ENCODE measurements around the gene PLXND1.
"Not testable (repeated sequence)": the region's sequence is repeated elsewhere in the genome, so short reads cannot be mapped to it uniquely, and the experiment has no call there.

The PLXND1 gene

DNA sequence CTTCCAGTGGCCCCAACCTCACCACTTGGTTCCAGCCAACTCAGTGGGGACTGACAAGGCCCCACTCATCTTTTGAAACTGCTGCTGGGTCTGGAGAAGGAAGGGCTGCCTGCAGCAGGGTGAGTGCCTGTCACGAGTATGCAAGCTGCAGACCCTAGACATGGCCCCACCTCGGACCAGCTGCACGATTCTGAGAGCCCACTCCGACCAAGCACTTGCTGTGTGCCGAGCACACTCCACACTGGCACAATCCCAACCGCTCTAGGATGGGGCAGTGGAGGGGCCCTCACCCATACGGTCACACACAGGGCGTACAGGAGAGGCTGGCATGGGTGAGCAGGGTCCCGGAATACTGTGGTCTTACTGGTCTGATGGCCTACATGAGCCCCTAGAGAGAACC is 8.0 kb upstream of the PLXND1 start:
- DNase-seq (ENCODE audit: low read depth, low spot score), result no peak

DNA sequence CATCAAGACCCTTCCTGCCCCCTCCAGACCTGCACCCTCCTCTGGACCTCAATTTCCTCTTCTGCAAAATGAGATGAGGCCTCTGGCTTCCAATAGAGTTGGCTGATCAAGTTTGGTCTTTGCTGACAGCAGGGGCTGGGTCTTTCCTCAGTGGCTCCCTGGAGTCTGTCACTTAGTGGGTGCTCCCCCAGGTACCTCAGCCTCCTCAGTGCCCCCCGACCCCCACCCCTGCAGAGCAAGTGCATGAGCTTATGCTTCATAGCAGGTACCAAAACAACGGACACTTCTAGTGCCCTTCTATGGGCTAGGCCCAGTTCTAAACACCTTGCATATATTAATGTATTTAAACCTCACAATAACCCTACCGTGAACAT is 6.9 kb upstream of the PLXND1 start:
- no peak for DNase-seq (ENCODE audit: low read depth, low spot score)

DNA sequence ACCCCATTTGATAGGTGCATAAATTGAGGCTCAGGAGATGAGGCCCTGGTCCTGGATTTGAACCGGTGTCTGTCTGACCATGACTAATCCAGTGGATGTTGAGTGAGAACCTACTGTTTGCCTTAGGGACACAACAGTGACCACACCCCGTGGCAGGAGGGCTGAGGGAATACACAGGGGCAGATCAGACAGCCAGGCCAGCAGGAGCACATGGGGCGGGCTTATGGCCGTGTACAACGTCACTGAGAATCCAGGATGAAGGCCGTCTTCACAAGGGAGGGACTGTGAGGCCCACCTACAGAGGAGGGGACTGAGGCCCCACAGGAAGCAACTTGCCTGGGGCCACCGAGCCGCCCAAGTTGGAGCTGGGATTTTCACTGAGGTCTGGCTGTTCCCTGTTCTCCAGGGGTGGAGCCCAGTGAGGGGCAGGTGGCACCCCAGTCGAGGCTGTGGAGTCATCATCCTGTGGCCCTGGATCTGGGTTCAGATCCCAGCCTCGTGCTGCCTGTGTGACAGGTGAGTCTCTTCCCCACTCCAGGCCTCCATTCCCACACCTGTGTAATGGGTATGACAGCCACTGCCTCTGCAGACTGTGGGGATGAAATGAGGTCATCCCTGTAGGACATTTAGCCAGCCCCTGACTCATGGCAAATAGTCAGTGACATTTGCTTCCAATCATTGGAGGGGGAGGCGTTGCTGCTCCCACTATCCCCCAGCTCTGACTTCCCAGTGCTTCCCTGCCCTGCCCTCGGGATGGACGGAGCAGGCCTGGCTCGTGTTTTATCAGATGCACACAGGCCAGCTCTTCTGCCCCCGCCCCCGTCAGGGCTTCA is 6.3 kb upstream of the PLXND1 start:
- no peak for DNase-seq (ENCODE audit: low read depth, low spot score)

DNA sequence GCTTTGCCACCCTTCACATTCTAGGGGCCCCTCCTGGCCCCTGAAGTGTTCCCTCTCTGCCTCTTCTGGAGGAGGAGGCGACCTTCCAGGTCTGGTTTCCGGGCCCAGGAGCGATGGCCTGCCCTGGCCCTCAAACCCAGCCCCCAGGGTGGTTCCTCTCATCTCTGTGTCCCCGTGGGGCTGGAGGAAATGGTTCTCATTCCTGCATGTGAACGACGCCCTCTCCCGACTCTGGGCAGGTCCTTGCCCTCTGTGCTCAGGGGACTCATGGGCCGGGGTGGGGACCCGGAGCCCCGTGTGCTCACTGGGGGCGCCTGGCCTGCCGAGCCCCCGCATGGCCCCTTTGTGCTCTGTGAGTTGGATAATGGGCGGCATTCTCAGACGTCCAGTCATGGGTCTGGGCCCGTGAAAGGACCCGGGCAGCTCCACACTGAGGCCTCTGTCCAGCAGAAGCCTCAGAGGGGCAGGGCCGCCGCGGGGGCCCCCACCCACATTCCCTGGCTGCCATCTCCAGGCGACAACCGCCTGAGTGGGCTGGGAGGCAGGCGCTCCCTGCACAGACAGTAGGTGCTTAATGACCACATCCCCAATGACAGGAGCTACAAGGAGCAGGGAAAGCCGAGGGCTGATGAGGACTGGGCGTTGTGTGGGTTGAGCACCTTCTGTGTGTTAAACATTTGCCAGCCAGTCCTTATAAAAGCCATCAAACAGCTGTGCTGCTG is 5.5 kb upstream of the PLXND1 start:
- DNase-seq (ENCODE audit: low read depth, low spot score), result no peak

DNA sequence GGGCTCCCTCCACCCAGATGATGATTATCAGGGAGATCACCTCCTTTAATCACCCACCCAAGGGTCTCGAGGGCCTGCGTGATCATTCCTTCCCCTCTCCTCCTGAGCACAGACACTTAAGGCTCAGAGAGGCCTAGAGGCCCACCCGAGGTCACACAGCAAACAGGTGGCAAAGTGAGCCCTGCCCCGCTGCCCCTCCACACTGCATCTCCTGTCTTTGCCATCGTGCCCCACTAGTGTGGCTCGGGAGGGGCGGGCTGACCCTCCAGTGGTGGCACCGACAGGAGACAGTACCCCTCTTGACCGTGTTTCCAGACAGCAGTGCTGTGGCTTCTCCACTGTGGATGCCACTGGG is 4.9 kb upstream of the PLXND1 start:
- DNase-seq (ENCODE audit: low read depth, low spot score), result no peak

DNA sequence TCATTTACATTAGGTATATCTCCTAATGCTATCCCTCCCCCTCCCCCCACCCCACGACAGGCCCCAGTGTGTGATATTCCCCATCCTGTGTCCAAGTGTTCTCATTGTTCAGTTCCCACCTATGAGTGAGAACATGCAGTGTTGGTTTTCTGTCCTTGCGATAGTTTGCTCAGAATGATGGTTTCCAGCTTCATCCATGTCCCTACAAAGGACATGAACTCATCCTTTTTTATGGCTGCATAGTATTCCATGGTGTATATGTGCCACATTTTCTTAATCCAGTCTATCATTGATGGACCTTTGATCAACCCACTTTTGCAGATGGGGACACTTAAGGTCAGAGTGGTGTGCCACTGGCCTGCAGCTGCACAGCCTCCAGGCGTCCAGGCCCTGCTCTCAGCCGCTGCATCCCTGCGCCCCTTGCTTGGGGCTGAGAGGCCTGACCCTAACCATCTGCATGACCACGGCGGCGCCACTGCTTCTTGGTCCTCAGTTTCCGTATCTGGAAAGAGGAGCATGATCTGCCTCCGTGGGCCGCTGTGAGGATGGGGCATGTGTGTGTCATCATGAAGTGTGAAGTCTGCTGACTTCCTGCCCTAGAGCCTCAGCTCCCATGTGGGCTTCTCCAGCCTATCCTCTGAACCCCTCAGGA is 4.4 kb upstream of the PLXND1 start:
- DNase-seq (ENCODE audit: low read depth, low spot score), result not testable (repeated sequence)

DNA sequence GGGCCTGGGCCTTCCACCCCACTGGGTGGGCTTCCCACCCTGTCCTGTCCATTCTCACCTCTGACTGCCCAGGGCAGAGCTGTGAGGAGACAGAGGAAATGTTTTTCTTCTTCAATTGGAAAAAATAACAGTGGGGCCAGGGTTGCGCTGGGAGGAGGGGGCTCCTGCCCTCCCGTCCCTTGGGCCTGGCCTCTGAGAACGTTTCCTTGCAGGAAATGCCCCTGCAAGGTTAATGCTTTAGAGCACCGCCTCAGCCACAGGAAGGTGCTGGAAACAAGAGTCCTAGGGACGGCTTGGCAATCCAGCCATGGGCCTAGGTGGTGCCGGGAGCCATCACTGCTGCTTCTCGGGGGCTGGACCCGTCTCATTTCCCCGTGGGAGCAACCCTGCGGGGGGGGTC is 3.8 kb upstream of the PLXND1 start:
- no peak for DNase-seq (ENCODE audit: low read depth, low spot score)

DNA sequence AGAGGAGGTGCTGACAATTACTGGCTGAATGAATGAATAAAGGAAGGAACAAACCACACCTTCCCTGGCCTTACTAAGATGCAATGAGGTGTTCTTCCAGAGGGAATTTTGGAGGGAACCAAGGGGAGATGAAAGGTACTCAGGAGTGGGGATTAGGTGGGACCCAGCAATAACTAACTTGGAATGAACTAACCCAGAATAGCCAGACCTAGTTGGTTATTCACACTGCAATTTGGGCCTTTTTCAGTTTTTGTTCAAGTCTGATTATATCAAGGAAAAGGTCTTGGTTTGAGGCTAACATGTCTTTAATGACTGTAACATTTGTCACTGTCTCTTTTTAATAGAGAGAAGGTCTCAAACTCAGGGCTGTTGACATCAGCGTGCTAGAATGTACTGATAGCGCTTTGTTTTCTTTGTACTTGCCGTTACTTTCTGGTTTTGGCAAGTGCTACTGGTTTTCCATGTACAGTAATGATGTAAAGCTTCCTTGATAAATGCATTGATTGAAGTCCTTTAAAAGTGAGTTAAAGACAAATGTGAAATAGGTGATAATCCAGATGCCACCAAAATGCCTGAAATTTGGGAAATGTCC is 3.2 kb upstream of the PLXND1 start:
- no peak for DNase-seq (ENCODE audit: low read depth, low spot score)

DNA sequence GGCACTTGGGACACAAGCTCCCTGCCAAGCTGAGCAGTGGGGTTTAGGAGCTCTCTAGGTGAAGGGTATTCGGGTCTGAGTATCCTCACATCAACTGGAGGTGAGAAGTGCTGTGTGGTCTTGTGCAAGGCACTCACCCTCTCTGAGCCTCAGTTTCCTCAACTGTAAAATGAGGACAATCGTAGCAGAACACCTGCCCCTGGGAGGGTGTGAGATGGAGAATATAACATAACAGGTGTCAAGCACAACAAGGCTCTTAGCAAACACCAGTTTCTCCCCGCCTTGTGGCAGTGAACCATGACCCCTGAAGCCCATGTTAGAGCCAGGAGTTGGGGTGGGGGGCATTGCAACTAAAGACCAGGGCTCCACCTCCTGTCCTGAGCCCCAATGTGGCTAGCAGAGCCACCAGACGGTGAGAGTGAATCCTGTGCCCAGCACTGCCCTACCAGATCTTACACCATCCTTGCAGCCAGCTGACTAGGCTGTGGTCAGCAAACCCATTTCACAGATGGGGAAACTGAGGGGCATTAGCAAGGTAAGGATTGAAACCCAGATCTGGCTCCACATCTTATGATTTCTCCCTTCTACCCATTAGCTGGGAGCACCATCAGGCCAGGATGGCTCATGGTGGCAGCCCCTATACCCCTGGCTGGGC is 2.6 kb upstream of the PLXND1 start:
- no peak for DNase-seq (ENCODE audit: low read depth, low spot score)

DNA sequence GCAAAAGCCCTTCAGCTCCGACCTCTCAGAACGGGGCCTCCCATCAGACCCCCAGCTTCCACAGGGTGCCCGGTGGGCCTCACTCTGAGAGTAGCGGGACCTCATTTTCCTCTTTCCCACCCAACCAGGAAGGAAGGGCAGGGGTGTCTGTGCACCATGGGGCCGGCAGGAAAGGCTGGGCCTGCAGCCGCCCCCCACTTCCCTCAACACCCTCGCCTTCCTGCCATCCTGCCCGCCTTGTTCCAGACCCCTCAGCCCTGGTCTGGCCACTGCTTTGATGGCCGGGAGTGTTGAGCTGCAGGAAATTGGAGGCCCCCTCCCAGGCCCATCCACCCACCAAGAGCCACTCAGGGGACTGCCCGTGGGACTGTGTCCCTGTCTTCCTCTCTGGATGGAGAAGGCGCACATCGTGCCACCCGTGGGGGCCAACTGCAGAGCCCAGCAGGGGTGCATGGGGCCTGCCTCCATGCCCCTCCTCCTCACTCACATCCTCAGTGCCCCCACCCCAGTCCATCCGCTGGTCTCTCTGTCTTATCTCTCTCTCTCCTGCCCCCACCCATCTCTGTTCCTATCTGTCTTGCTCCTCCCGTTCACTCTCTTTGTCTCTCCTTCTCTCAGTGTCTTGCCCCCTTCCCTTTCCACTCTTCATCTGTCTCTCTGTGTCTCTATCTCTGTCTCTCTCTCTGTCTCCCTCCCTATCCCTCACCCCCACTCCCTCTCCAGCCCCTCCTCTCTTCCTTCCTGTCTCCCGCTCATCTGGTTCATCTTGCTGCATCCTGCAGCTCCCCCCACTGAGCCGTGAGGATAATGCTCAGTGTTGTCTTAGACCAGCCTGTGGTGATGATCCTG is 1.8 kb upstream of the PLXND1 start:
- DNase-seq (ENCODE audit: low read depth, low spot score), result no peak

DNA sequence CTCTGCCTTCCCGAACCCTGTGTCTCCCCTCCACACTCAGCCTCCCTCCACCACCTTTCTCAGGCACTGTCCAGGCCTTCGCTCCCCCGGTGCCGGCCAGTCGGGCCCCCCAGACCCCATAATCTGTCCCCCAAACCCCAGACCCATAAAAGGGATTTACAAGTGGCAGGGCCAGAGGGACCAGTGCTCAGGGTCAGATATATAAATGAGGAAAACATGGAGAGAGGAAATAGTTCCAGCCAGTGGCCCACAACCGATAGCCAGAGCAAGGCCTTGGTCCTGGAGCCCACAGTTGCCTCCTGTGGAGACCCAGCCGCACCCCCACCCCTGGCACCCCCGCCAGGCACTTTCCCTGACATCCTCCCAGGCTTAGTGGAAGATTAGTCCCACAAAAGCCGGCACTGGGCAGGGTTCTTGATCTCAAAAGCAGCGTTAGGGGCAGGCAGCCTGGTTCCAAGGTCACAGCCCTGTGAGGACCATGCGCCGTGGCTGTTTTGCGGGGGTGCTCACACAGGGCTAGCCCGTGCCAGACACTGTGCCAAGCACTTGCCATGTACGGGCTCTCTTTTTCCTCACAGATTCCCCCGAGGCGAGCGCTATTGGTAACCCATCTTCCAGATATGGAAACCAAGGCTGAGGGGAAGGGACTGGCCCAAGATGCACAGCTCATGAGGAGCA is 1.1 kb upstream of the PLXND1 start:
- no peak for DNase-seq (ENCODE audit: low read depth, low spot score)

DNA sequence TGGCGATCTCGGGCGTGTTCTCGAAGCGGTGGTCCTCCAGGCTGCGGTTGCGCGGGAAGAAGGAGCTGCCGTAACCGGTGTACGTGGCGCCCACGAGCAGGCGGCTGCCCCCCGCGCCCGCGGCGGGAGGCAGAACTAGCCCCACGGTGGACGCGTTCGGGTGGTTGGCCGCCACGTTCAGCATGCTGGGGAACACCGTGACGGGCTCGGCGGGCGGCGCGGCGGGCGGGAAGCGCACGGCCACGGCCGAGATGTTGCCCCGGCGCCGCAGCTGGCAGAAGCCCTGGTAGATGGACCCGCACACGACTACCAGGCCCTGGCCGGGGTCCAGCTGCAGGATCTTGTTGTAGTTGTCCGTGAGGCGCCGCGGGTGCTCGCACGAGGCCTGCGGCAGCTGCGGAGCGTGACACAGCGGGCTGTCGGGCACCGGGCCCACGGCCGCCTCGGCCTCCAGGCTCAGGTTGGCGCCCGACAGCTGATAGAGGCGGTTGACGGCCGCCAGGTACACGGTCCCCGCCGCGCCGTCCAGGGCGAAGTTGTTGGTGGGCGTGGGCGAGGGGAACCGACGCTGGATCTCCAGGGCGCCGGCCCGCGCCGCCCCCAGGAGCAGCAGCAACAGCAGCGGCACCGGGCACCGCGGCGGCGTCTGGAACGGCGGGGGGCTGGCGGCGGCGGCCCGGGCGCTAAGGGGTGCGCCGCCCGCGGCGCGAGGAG is 397 bp downstream of the PLXND1 start:
- no peak for DNase-seq (ENCODE audit: low read depth, low spot score)

DNA sequence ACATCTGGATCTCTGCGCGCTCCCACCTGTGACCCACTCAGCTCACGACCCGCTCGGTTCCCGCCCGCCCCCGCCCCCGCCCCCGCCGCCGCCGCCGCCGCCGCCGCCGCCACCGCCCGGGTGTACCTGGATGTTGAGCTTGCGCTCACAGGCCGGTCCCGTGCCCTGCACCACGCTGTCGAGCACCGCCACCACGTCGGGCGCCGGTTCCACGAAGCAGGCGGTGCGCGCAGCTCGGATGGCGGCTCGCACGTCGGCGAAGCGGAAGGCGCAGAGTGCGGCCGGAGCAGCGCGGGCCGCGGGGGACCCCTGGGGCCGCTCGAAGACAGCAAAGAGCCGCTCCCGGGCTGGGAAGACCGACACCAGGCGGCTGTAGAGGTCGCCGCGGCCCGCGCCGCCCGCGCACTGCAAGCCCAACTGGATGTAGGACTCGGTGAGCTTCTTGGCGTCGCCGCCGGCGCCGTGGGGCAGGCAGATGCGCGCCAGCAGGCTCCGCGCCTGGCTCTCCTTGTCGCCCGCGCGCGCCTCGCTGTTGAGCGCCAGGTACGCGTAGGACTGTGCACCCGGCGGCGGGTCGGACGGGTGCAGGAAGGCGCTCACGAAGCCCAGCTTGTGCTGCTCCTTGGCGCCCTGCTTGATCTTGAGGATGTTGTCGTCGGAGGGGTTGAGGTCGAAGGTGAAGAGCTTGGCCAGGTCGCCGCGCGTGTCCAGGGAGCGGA is 1.1 kb downstream of the PLXND1 start:
- no peak for DNase-seq (ENCODE audit: low read depth, low spot score)

DNA sequence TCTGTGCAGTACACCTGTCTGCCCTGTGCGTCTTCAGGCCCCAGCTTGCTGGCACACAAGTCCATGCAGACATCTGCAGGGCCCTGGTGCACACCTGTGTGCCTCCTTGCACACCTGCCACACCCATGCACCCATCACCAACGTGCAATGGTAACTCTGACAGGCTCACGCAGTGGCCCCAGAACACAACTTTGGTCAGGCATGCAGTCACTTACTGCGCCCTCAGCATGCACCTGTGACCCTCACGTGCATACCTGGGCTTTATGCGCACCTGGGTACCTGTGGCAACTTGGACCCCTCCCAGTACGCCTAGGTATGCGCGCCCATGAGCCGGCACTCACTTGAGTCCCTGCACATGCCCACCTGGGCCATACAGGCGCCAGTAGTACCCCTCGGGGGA is 1.7 kb downstream of the PLXND1 start:
- DNase-seq (ENCODE audit: low read depth, low spot score), result no peak

DNA sequence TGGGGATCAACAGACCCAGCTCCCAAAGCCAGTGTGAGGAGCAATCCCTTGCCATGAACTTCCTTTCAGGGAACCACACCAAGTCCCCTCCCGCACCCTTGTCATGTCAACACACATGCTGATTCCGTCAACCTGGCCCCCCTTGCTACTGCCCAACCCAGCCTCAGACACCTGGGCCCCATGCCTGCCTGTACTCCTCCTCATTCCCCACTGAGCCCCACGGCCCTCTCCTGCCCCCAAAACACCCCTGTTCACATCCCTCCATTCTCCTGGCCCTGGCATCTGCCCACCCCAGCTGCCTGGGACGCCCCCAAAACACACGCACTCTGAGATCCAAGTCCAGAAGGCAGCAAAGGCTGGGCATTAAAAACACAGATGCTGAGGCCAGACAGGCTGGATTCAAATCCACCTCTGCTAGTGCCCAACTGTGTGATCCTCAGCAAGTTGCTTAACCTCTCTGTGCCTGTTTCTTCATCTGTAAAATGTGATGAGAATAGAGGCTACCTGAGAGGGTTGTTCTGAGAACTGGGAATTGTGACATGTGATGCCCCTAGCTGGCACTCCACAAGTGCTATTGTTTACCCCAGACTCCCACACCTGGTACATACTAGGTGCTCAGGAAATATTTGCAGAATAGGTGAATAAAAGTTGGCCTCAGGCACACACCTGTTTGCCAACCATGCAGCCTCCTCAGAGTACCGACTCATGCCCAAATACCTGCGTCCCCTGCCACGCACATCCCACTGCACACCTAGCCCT is 2.3 kb downstream of the PLXND1 start:
- DNase-seq (ENCODE audit: low read depth, low spot score), result no peak

DNA sequence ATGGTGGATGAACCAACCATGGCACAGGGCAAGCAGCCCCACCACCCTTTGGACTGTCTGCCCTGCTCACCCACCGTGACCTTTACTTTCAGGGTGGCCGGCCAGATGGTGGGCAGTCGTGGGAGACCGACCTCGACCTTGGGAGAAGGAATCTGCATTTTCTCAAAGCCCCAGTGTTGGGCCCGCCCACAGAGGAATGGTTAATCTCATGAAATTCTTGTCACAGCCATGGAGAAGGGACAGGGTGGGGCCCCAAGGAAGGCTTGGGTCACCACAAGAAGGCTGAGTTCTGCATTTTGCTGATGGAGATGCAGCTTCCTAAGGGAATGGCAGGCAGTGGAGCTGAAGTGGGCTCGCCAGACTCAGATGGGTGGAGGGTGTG is 2.9 kb downstream of the PLXND1 start:
- no peak for DNase-seq (ENCODE audit: low read depth, low spot score)

DNA sequence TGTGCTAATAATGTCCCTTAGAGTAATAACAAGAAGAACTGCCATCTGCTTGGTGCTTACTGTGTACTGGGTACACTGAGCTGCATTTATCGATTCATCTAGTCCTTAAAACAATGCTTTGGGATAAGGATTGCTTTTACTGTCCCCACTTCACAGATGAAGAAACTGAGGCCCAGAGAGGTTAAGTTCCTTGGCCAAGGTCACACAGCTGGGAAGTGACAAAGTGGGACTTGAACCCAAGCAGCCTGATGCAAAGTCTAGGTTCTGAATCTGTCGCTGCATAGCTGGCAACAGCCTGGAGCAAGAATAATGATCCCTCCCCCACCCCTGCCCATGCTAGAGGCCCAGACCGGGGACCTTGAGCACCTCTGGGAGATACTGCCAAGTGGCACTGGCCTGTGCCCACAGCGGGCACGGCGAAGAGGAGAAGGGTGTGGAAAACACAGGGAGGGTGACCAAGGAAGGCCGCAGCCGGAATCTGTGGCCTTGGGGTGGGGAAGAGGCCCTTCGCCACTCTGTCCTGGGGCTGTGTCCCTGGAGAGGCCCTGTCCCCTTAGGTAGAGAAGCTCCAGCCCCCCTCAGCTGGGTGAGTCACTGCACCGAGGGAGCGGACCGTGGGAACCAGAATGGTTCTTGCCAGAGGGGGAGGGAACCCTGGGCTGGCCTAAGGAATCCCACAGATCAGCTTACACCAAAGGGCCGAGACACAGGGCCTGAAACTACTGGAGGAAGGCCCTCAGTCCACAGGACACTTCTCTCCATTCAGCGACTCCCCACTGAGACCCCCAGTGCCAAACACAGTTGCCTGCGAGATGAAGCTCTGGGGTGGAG is 3.5 kb downstream of the PLXND1 start:
- DNase-seq (ENCODE audit: low read depth, low spot score), result peak; percentile 91

DNA sequence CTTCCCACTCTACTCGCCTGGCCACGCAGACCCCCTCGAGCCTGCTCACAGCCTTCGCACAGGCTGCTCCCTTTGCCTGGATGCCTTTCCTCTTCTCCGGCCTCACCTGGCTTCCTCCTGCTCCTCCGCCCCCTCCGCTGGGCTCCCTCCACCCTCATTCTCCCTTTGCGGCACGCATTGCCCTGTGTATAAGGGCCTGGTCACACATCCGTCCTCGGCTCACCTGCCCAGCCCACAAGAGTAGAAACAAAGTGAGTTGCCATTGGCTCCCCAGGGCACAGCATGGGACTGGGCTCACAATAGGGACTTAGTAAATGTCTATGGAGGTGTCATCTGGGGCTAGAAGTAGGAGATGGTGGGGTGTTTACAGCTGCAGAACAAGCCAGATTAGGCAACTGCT is 4.2 kb downstream of the PLXND1 start:
- DNase-seq (ENCODE audit: low read depth, low spot score), result no peak

Data from brain pericyte (primary cell).